Measurements from ENCODE around the gene YIPF3.
"Not testable (repeated sequence)": the region's sequence is repeated elsewhere in the genome, so short reads cannot be mapped to it uniquely, and the experiment has no call there.

GRCh38 chr6:43539409-43539808, 22.7 kb upstream of the YIPF3 start:
- not testable (repeated sequence) for TF ChIP-seq CTCF (IDR thresholded peaks at IDR 0.05; ENCODE audit: insufficient read depth, low read length); POLR2AphosphoS5 (IDR thresholded peaks at IDR 0.05; ENCODE audit: low read depth); GABPA (IDR thresholded peaks at IDR 0.05; ENCODE audit: low read depth); REST (IDR thresholded peaks at IDR 0.05; ENCODE audit: insufficient replicate concordance, low read depth); SPI1 (IDR thresholded peaks at IDR 0.05; ENCODE audit: borderline replicate concordance, low read depth)

All from HL-60 (cell line).